Parathyroid adenoma (tissue), 2 donors: ENCODE measurements around the gene C2CD2.

Experiments used
- H2AFZ ChIP-seq: fragments of 300-600 bp; sonication (generic); one replicate; pipeline ENCODE4 v1.7.0; 2017; ENCODE audit warnings: antibody characterized with exemption, mild to moderate bottlenecking
- H3K27ac ChIP-seq: fragments of 300-600 bp; sonication (generic); one replicate; pipeline ENCODE4 v1.7.0; 2017
- H3K27me3 ChIP-seq: fragments of 300-600 bp; sonication (generic); one replicate; pipeline ENCODE4 v1.7.0; 2017; ENCODE audit warnings: low read length; ENCODE audit not compliant: control insufficient read depth, insufficient read depth
- H3K36me3 ChIP-seq: fragments of 300-600 bp; sonication (generic); one replicate; pipeline ENCODE4 v1.7.0; 2017; ENCODE audit warnings: low read length; ENCODE audit not compliant: control insufficient read depth, insufficient read depth
- H3K4me1 ChIP-seq: fragments of 300-600 bp; sonication (generic); one replicate; pipeline ENCODE4 v1.7.0; 2017; ENCODE audit warnings: control low read depth
- H3K4me2 ChIP-seq: fragments of 300-600 bp; sonication (generic); one replicate; pipeline ENCODE4 v1.7.0; 2017; ENCODE audit warnings: low read length
- H3K4me3 ChIP-seq: fragments of 300-600 bp; sonication (generic); one replicate; pipeline ENCODE4 v1.7.0; 2017; ENCODE audit warnings: low read depth, low read length
- H3K79me2 ChIP-seq: fragments of 300-600 bp; sonication (generic); one replicate; pipeline ENCODE4 v1.7.0; 2017; ENCODE audit warnings: control low read depth
- H3K9ac ChIP-seq: fragments of 300-600 bp; sonication (generic); one replicate; pipeline ENCODE4 v1.7.0; 2017; ENCODE audit warnings: mild to moderate bottlenecking
- H3K9me3 ChIP-seq: fragments of 300-600 bp; sonication (generic); one replicate; pipeline ENCODE4 v1.7.0; 2017; ENCODE audit warnings: low read length; ENCODE audit not compliant: control insufficient read depth
- CTCF ChIP-seq: fragments of 300-600 bp; sonication (generic); IDR thresholded peaks from one replicate; pipeline ENCODE4 v1.7.0; 2017; ENCODE audit warnings: antibody characterized with exemption, mild to moderate bottlenecking
- donor health status: primary hyperparathyroidism.

The C2CD2 gene

GRCh38 chr21:41885341-41886024, 68.3 kb downstream of the C2CD2 start:
- no peaks in the 10 kb centered on the region for H3K36me3 ChIP-seq
- no peak overlapping the region for H3K9ac ChIP-seq
- no peak overlapping the region for H3K27ac ChIP-seq
- no peak for TF ChIP-seq CTCF
- no peak overlapping the region for H2AFZ ChIP-seq
- H3K79me2 ChIP-seq, result no peaks in the 10 kb centered on the region
- no peaks in the 10 kb centered on the region for H3K27me3 ChIP-seq
- no peak overlapping the region for H3K4me3 ChIP-seq
- no peak overlapping the region for H3K4me2 ChIP-seq
- no peaks in the 10 kb centered on the region for H3K9me3 ChIP-seq
- H3K4me1 ChIP-seq, result no peaks in the 10 kb centered on the region

GRCh38 chr21:41884501-41885030, 69.3 kb downstream of the C2CD2 start:
- no peaks in the 10 kb centered on the region for H3K79me2 ChIP-seq
- H3K4me1 ChIP-seq, result no peaks in the 10 kb centered on the region
- H3K4me3 ChIP-seq, result no peak overlapping the region
- no peak overlapping the region for H2AFZ ChIP-seq
- H3K27me3 ChIP-seq, result no peaks in the 10 kb centered on the region
- H3K9me3 ChIP-seq, result no peaks in the 10 kb centered on the region
- no peak overlapping the region for H3K27ac ChIP-seq
- no peak overlapping the region for H3K4me2 ChIP-seq
- H3K36me3 ChIP-seq, result no peaks in the 10 kb centered on the region
- no peak for TF ChIP-seq CTCF
- no peak overlapping the region for H3K9ac ChIP-seq

- no peak overlapping the region for H3K4me2 ChIP-seq
- no peak overlapping the region for H3K9ac ChIP-seq
- H3K4me3 ChIP-seq, result no peak overlapping the region
- no peak overlapping the region for H3K27ac ChIP-seq
- no peaks in the 10 kb centered on the region for H3K79me2 ChIP-seq
- no peak for TF ChIP-seq CTCF
- no peaks in the 10 kb centered on the region for H3K9me3 ChIP-seq
- no peaks in the 10 kb centered on the region for H3K36me3 ChIP-seq
- no peaks in the 10 kb centered on the region for H3K4me1 ChIP-seq
- H3K27me3 ChIP-seq, result no peaks in the 10 kb centered on the region
- no peak overlapping the region for H2AFZ ChIP-seq
Observed at GRCh38 chr21:41883582-41883981, 70.2 kb downstream of the C2CD2 start.

GRCh38 chr21:41881051-41881450, 72.8 kb downstream of the C2CD2 start:
- TF ChIP-seq CTCF, result no peak
- no peaks in the 10 kb centered on the region for H3K27me3 ChIP-seq
- no peak overlapping the region for H2AFZ ChIP-seq
- H3K4me3 ChIP-seq, result no peak overlapping the region
- H3K79me2 ChIP-seq, result peaks cover 2% of the 10 kb centered on the region
- H3K4me2 ChIP-seq, result no peak overlapping the region
- no peaks in the 10 kb centered on the region for H3K9me3 ChIP-seq
- H3K36me3 ChIP-seq, result no peaks in the 10 kb centered on the region
- no peaks in the 10 kb centered on the region for H3K4me1 ChIP-seq
- no peak overlapping the region for H3K27ac ChIP-seq
- no peak overlapping the region for H3K9ac ChIP-seq

GRCh38 chr21:41880153-41880552, 73.7 kb downstream of the C2CD2 start:
- Histone ChIP-seq H3K79me2 (peaks cover 2% of the 10 kb centered on the region), H3K27ac (no peak overlapping the region), H3K4me3 (peak overlapping the region; percentile 56), H3K9me3 (no peaks in the 10 kb centered on the region), H3K36me3 (no peaks in the 10 kb centered on the region), H3K9ac (no peak overlapping the region), H3K4me2 (peak overlapping the region; percentile 79), H3K27me3 (no peaks in the 10 kb centered on the region), H2AFZ (peak overlapping the region; percentile 95), H3K4me1 (no peaks in the 10 kb centered on the region)
- TF ChIP-seq CTCF, result no peak
